Measurements from ENCODE around the gene CACNA1E.
"Not testable (repeated sequence)": the region's sequence is repeated elsewhere in the genome, so short reads cannot be mapped to it uniquely, and the experiment has no call there.

CACNA1E gene

GRCh38 chr1:181818943-181819342, 335.6 kb downstream of the CACNA1E start:
- no peak overlapping the region for H3K14ac ChIP-seq (ENCODE audit: low read length)
- WGBS, 2 donors (ENCODE audit: extremely low coverage in 2 of 2, insufficient read length in 2 of 2, insufficient replicate concordance in 1 of 2) = no CpG with 5 or more reads among the region's 1 CpG
- H2BK120ac ChIP-seq (ENCODE audit: low read depth, low read length) = no peak overlapping the region
- H3K4ac ChIP-seq (ENCODE audit: low read length) = no peak overlapping the region
- H4K91ac ChIP-seq (ENCODE audit: low read depth, low read length, poor library complexity) = no peak overlapping the region
- H3K18ac ChIP-seq (ENCODE audit: low read length) = no peak overlapping the region
- no peaks in the 10 kb centered on the region for H3K9me3 ChIP-seq (replicated peaks in 1 of 2; ENCODE audit: control insufficient read depth in 2 of 2, insufficient read depth in 1 of 2, low read depth in 1 of 2, low read length in 2 of 2)
- H3K4me1 ChIP-seq (ENCODE audit: control insufficient read depth in 2 of 2, insufficient read depth in 1 of 2, low read depth in 1 of 2, low read length in 2 of 2) = peaks cover 0 to 4% of the 10 kb centered on the region in 2 donors
- no peak overlapping the region for H2AFZ ChIP-seq (ENCODE audit: low read length)
- H2AK5ac ChIP-seq (ENCODE audit: low read depth, low read length) = no peak overlapping the region
- H3K36me3 ChIP-seq (replicated peaks in 1 of 2; ENCODE audit: control insufficient read depth in 2 of 2, insufficient read depth in 2 of 2, low read length in 2 of 2) = no peaks in the 10 kb centered on the region
- no peak overlapping the region for H2BK5ac ChIP-seq (ENCODE audit: low read length)
- no peak overlapping the region for H3K27ac ChIP-seq (replicated peaks; ENCODE audit: low read length)
- no peak overlapping the region for H3K4me3 ChIP-seq (ENCODE audit: low read length in 2 of 2)
- DNase-seq (ENCODE audit: low spot score) = no peak
- no peak overlapping the region for H4K8ac ChIP-seq (ENCODE audit: low read depth, low read length)
- H3K4me2 ChIP-seq (ENCODE audit: insufficient read depth, low read length, poor library complexity, severe bottlenecking) = no peak overlapping the region
- no peak overlapping the region for H2BK12ac ChIP-seq (ENCODE audit: low read length)
- no peak overlapping the region for H3K23ac ChIP-seq (ENCODE audit: low read depth, low read length, poor library complexity)
- no peak overlapping the region for H3K9ac ChIP-seq (ENCODE audit: low read depth, low read length, poor library complexity)
- H3K79me1 ChIP-seq (ENCODE audit: low read depth, low read length) = no peaks in the 10 kb centered on the region
- no peaks in the 10 kb centered on the region for H3K27me3 ChIP-seq (ENCODE audit: control insufficient read depth in 3 of 3, insufficient read depth in 3 of 3, low read depth in 1 of 3, low read length in 3 of 3)
- H2BK15ac ChIP-seq (ENCODE audit: low read length) = no peak overlapping the region

DNA sequence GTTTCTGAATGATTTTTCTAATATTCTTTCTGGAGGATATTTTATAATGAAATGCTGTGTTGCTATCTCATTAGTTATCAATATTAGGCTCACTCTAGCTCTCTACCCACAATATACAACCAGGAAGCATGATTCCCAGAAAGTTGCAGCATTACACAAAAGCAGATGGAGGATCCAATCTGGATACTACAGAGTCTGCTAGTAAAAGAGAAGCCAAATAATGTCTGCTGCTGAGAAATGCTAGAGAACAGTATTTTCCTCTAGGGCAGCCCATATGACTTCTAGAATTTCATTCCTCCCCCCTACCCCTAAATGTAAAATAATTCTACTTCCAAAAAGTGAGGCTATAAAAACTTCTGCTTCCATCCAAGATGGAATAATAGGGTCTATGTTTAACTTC, 338.4 kb downstream of the CACNA1E start:
- Histone ChIP-seq H2BK5ac (ENCODE audit: low read length) (no peak overlapping the region), H2AK5ac (ENCODE audit: low read depth, low read length) (no peak overlapping the region), H4K91ac (ENCODE audit: low read depth, low read length, poor library complexity) (no peak overlapping the region), H3K18ac (ENCODE audit: low read length) (no peak overlapping the region), H3K4me3 (ENCODE audit: low read length in 2 of 2) (no peak overlapping the region), H3K27me3 (ENCODE audit: control insufficient read depth in 3 of 3, insufficient read depth in 3 of 3, low read depth in 1 of 3, low read length in 3 of 3) (no peaks in the 10 kb centered on the region), H3K4me2 (ENCODE audit: insufficient read depth, low read length, poor library complexity, severe bottlenecking) (no peak overlapping the region), H3K4ac (ENCODE audit: low read length) (no peak overlapping the region), H3K79me1 (ENCODE audit: low read depth, low read length) (no peaks in the 10 kb centered on the region), H4K8ac (ENCODE audit: low read depth, low read length) (no peak overlapping the region), H3K4me1 (ENCODE audit: control insufficient read depth in 2 of 2, insufficient read depth in 1 of 2, low read depth in 1 of 2, low read length in 2 of 2) (peaks cover 0 to 4% of the 10 kb centered on the region in 2 donors), H3K23ac (ENCODE audit: low read depth, low read length, poor library complexity) (no peak overlapping the region), H2BK120ac (ENCODE audit: low read depth, low read length) (no peak overlapping the region), H3K27ac (replicated peaks; ENCODE audit: low read length) (no peak overlapping the region), H2BK12ac (ENCODE audit: low read length) (no peak overlapping the region), H3K14ac (ENCODE audit: low read length) (no peak overlapping the region), H3K9ac (ENCODE audit: low read depth, low read length, poor library complexity) (no peak overlapping the region), H3K36me3 (replicated peaks in 1 of 2; ENCODE audit: control insufficient read depth in 2 of 2, insufficient read depth in 2 of 2, low read length in 2 of 2) (no peaks in the 10 kb centered on the region), H2BK15ac (ENCODE audit: low read length) (no peak overlapping the region), H2AFZ (ENCODE audit: low read length) (no peak overlapping the region), H3K9me3 (replicated peaks in 1 of 2; ENCODE audit: control insufficient read depth in 2 of 2, insufficient read depth in 1 of 2, low read depth in 1 of 2, low read length in 2 of 2) (no peaks in the 10 kb centered on the region)
- no peak for DNase-seq (ENCODE audit: low spot score)

DNA sequence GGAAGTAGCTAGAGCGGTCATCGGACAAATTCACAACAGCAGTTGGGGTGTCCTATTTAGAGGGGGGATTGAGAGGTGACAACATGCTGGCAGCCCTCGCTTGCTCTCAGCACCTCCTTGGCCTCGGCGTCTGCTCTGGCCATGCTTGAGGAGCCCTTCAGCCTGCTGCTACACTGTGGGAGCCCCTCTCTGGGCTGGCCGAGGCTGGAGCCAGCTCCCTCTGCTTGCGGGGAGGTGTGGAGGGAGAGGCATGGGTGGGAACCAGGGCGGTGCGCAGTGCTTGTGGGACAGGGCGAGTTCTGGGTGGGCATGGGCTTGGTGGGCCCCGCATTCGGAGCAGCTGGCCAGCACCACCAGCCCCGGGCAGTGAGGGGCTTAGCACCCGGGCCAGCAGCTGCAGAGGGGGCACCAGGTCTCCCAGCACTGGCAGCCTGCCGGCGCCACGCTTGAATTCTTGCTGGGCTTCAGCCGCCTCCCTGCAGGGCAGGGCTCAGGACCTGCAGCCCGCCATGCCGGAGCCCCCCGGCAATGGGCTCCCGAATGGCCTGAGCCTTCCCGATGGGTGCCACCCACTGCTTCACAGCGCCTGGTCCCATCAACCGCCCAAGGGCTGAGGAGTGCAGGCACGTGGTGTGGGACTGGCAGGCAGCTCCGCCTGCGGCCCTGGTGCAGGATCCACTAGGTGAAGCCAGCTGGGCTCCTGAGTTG, 349.0 kb downstream of the CACNA1E start:
- not testable (repeated sequence) for H3K9me3 ChIP-seq (replicated peaks in 1 of 2; ENCODE audit: control insufficient read depth in 2 of 2, insufficient read depth in 1 of 2, low read depth in 1 of 2, low read length in 2 of 2); H3K4ac ChIP-seq (ENCODE audit: low read length); DNase-seq (ENCODE audit: low spot score); H2BK12ac ChIP-seq (ENCODE audit: low read length); H3K23ac ChIP-seq (ENCODE audit: low read depth, low read length, poor library complexity); H2AK5ac ChIP-seq (ENCODE audit: low read depth, low read length); H3K4me2 ChIP-seq (ENCODE audit: insufficient read depth, low read length, poor library complexity, severe bottlenecking); H2BK15ac ChIP-seq (ENCODE audit: low read length); H3K14ac ChIP-seq (ENCODE audit: low read length); H3K27ac ChIP-seq (replicated peaks; ENCODE audit: low read length); H4K8ac ChIP-seq (ENCODE audit: low read depth, low read length); H2AFZ ChIP-seq (ENCODE audit: low read length); H3K4me3 ChIP-seq (ENCODE audit: low read length in 2 of 2); H3K4me1 ChIP-seq (ENCODE audit: control insufficient read depth in 2 of 2, insufficient read depth in 1 of 2, low read depth in 1 of 2, low read length in 2 of 2); H2BK5ac ChIP-seq (ENCODE audit: low read length); H3K79me1 ChIP-seq (ENCODE audit: low read depth, low read length); H3K9ac ChIP-seq (ENCODE audit: low read depth, low read length, poor library complexity); H3K27me3 ChIP-seq (ENCODE audit: control insufficient read depth in 3 of 3, insufficient read depth in 3 of 3, low read depth in 1 of 3, low read length in 3 of 3); H4K91ac ChIP-seq (ENCODE audit: low read depth, low read length, poor library complexity); H2BK120ac ChIP-seq (ENCODE audit: low read depth, low read length); H3K18ac ChIP-seq (ENCODE audit: low read length); H3K36me3 ChIP-seq (replicated peaks in 1 of 2; ENCODE audit: control insufficient read depth in 2 of 2, insufficient read depth in 2 of 2, low read length in 2 of 2)
- no CpG with 5 or more reads among the region's 28 CpGs for WGBS, 2 donors (ENCODE audit: extremely low coverage in 2 of 2, insufficient read length in 2 of 2, insufficient replicate concordance in 1 of 2)

DNA sequence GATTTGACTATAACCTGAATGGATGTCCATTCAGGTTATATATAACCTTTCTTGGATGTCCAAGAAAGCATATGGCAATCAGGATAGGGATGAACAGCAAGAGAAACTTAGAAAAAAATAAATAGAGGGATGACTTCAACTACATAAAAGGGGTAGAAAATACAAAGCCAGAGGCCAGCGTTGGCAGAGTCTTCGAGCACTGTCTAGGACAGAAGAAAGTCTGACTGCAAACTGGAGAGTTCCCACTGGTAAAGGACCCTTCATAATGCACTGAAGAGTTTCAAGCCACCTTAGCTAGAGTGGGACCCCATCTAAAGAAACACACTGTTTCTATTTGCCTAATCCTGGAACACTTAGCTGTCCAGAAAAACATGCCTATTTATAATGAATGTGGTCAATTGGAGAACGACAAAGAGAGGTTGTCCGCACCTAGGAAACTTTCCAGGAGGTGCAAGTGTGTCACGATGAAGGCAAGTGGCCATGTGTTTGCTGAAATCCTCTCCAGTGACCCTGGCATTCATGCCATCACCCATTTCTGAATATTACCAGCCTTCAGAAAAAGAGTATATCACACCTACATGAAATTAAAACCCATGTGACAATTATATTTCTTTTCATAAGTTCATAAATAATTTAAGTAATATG, 362.8 kb downstream of the CACNA1E start:
- Histone ChIP-seq H3K4me2 (ENCODE audit: insufficient read depth, low read length, poor library complexity, severe bottlenecking) (no peak overlapping the region), H2BK120ac (ENCODE audit: low read depth, low read length) (no peak overlapping the region), H3K9ac (ENCODE audit: low read depth, low read length, poor library complexity) (no peak overlapping the region), H3K14ac (ENCODE audit: low read length) (no peak overlapping the region), H4K91ac (ENCODE audit: low read depth, low read length, poor library complexity) (no peak overlapping the region), H2BK5ac (ENCODE audit: low read length) (no peak overlapping the region), H3K18ac (ENCODE audit: low read length) (no peak overlapping the region), H4K8ac (ENCODE audit: low read depth, low read length) (no peak overlapping the region), H3K4me1 (ENCODE audit: control insufficient read depth in 2 of 2, insufficient read depth in 1 of 2, low read depth in 1 of 2, low read length in 2 of 2) (no peaks in the 10 kb centered on the region), H2BK15ac (ENCODE audit: low read length) (no peak overlapping the region), H3K23ac (ENCODE audit: low read depth, low read length, poor library complexity) (no peak overlapping the region), H3K4me3 (ENCODE audit: low read length in 2 of 2) (no peak overlapping the region), H3K9me3 (replicated peaks in 1 of 2; ENCODE audit: control insufficient read depth in 2 of 2, insufficient read depth in 1 of 2, low read depth in 1 of 2, low read length in 2 of 2) (peaks cover 0 to 2% of the 10 kb centered on the region in 2 donors), H3K27ac (replicated peaks; ENCODE audit: low read length) (no peak overlapping the region), H3K27me3 (ENCODE audit: control insufficient read depth in 3 of 3, insufficient read depth in 3 of 3, low read depth in 1 of 3, low read length in 3 of 3) (no peaks in the 10 kb centered on the region), H3K4ac (ENCODE audit: low read length) (no peak overlapping the region), H3K36me3 (replicated peaks in 1 of 2; ENCODE audit: control insufficient read depth in 2 of 2, insufficient read depth in 2 of 2, low read length in 2 of 2) (no peaks in the 10 kb centered on the region), H3K79me1 (ENCODE audit: low read depth, low read length) (no peaks in the 10 kb centered on the region), H2AK5ac (ENCODE audit: low read depth, low read length) (no peak overlapping the region), H2AFZ (ENCODE audit: low read length) (no peak overlapping the region), H2BK12ac (ENCODE audit: low read length) (no peak overlapping the region)
- no CpG with 5 or more reads among the region's 5 CpGs for WGBS, 2 donors (ENCODE audit: extremely low coverage in 2 of 2, insufficient read length in 2 of 2, insufficient replicate concordance in 1 of 2)
- DNase-seq (ENCODE audit: low spot score) = no peak

Measured in neuronal stem cell (in vitro differentiated cells).